Left cardiac atrium (tissue), 4 donors: ENCODE results near the gene RASEF. TPM values are rescaled to one million over a fixed set of nuclear protein-coding genes. Genes with fewer than 3 reads are reported as not detected.

Experiments used
- ATAC-seq, 2 donors: fragments of 200-7000 bp; cut with Tn5 transposase; one replicate each; pipeline ENCODE4 v1.9.1; 2020; ENCODE audit warnings: mild to moderate bottlenecking in 2 of 2, moderate library complexity in 2 of 2
- DNase-seq: peaks from one replicate; pipeline ENCODE4 v3.0.0-alpha.2; 2020
- intact Hi-C, 2 donors: fragments of 100-400 bp; cut with DNase I; formaldehyde crosslinking; loops; one replicate each; pipeline versions ENCODE4 v1.14.1 to v1.15.1; 2022 to 2023
- total RNA-seq, 2 donors: library from RNA; stranded (reverse); fragmentation: NEBNext Ultra II Directional; extraction: Animal tissue kit (Norgen Biotek cat#: 25700); gene quantifications; one replicate each; pipeline ENCODE4 v1.2.1, GENCODE V29; 2021
- donor health status: DM: no; HTN: yes; CAD: no.
- donor health status: DM: no; HTN: yes; CAD: no; lungs with severe emphysema.
- donor health status: DM: yes; HTN: yes; CAD: no.
- donor health status: Dilated cardiomyopathy.

The RASEF gene
- total RNA-seq, 2 donors from 2014 or later = 0.05 to 0.24 TPM

GRCh38 chr9:83020864-83021263 is 42.1 kb downstream of the RASEF start:
- ATAC-seq = no peak
- DNase-seq = no peak

GRCh38 chr9:83020327-83020726 is 42.6 kb downstream of the RASEF start:
- no peak for ATAC-seq
- intact Hi-C loops = no loop called here
- DNase-seq = no peak

More at GRCh38 chr9:83020864-83021263, 42.1 kb downstream of the RASEF start:
- intact Hi-C loops = no loop called here

GRCh38 chr9:83019246-83019645 is 43.7 kb downstream of the RASEF start:
- ATAC-seq (no peak), DNase-seq (no peak)
- intact Hi-C loops = no loop called here

- intact Hi-C loops = no loop called here
- no peak for DNase-seq
- no peak for ATAC-seq
Observed at GRCh38 chr9:83015897-83016296, 47.0 kb downstream of the RASEF start.

- DNase-seq (no peak), ATAC-seq (no peak)
- intact Hi-C loops = no loop called here
Observed at GRCh38 chr9:83013867-83014605, 48.9 kb downstream of the RASEF start.

GRCh38 chr9:83012922-83013838 is 49.8 kb downstream of the RASEF start:
- intact Hi-C loops = no loop called here
- no peak for ATAC-seq
- DNase-seq = no peak

- ATAC-seq = no peak
Observed at GRCh38 chr9:83012168-83012921, 50.6 kb downstream of the RASEF start.

GRCh38 chr9:83011611-83012010 is 51.3 kb downstream of the RASEF start:
- intact Hi-C loops = no loop called here
- ATAC-seq = peak in 1 of 2 donors; percentile 37
- no peak for DNase-seq

More at GRCh38 chr9:83012168-83012921, 50.6 kb downstream of the RASEF start:
- DNase-seq = no peak
- intact Hi-C loops = no loop called here

GRCh38 chr9:83007521-83008300 is 55.2 kb downstream of the RASEF start:
- DNase-seq = no peak
- intact Hi-C loops = no loop called here
- ATAC-seq = no peak

- DNase-seq (no peak), ATAC-seq (no peak)
- intact Hi-C loops = no loop called here
Observed at GRCh38 chr9:83006378-83006777, 56.6 kb downstream of the RASEF start.

GRCh38 chr9:83005963-83006362 is 57.0 kb downstream of the RASEF start:
- intact Hi-C loops = no loop called here
- ATAC-seq (no peak), DNase-seq (no peak)

- intact Hi-C loops = no loop called here
Observed at GRCh38 chr9:83005361-83005760, 57.6 kb downstream of the RASEF start.

GRCh38 chr9:83002329-83002728 is 60.6 kb downstream of the RASEF start:
- ATAC-seq = no peak
- no peak for DNase-seq
- intact Hi-C loops = no loop called here

More at GRCh38 chr9:83005361-83005760, 57.6 kb downstream of the RASEF start:
- no peak for DNase-seq
- ATAC-seq = no peak

GRCh38 chr9:83000765-83001164 is 62.2 kb downstream of the RASEF start:
- no peak for DNase-seq
- intact Hi-C loops = no loop called here
- no peak for ATAC-seq

- intact Hi-C loops = no loop called here
- DNase-seq (no peak), ATAC-seq (no peak)
Observed at GRCh38 chr9:82998409-82998808, 64.5 kb downstream of the RASEF start.

GRCh38 chr9:82997476-82998140 is 65.3 kb downstream of the RASEF start:
- ATAC-seq (no peak), DNase-seq (no peak)
- intact Hi-C loops = no loop called here

- ATAC-seq (no peak), DNase-seq (no peak)
- intact Hi-C loops = no loop called here
Observed at GRCh38 chr9:82996941-82997340, 66.0 kb downstream of the RASEF start.

- intact Hi-C loops = no loop called here
- no peak for DNase-seq
- no peak for ATAC-seq
Observed at GRCh38 chr9:82993856-82994605, 68.9 kb downstream of the RASEF start.
